Stimulated activated CD8-positive, alpha-beta memory T cell treated with anti-CD3 and anti-CD28 coated beads, Interleukin-2, amount 100 ng/mL, for 48 hours (primary cell): ENCODE data around the gene ANGPT4.
"Not testable (repeated sequence)": the region's sequence is repeated elsewhere in the genome, so short reads cannot be mapped to it uniquely, and the experiment has no call there.

ENCODE experiments used
- DNase-seq, 2 donors: peaks; one replicate each; pipeline ENCODE4 v3.0.0-alpha.2; 2020; ENCODE audit warnings: low read depth in 2 of 2

Gene ANGPT4

DNA sequence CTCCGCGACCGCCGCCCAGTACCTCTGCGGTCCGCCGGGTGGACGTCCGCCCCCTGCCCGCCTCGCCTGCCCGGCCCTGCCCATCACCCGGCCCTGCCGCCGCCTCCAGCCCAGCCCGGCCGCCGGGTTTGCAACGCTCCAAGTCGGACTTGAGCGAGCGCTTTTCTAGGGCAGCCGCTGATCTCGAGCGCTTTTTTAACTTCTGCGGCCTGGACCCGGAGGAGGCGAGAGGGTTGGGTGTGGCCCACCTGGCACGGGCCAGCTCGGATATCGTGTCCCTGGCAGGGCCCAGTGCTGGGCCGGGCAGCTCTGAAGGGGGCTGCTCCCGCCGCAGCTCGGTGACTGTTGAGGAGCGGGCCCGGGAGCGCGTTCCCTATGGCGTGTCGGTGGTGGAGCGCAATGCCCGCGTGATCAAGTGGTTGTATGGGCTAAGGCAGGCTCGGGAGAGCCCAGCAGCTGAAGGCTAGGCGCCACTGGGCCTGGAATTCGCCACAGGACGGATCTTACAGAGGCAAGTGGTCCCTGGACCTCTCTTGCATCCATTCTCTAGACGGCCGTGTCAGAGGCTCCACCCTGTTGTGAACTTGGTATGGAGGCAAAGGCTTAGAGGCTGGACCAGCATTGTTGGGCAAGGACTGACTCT lies 70.8 kb downstream of the ANGPT4 start:
- no peak for DNase-seq

DNA sequence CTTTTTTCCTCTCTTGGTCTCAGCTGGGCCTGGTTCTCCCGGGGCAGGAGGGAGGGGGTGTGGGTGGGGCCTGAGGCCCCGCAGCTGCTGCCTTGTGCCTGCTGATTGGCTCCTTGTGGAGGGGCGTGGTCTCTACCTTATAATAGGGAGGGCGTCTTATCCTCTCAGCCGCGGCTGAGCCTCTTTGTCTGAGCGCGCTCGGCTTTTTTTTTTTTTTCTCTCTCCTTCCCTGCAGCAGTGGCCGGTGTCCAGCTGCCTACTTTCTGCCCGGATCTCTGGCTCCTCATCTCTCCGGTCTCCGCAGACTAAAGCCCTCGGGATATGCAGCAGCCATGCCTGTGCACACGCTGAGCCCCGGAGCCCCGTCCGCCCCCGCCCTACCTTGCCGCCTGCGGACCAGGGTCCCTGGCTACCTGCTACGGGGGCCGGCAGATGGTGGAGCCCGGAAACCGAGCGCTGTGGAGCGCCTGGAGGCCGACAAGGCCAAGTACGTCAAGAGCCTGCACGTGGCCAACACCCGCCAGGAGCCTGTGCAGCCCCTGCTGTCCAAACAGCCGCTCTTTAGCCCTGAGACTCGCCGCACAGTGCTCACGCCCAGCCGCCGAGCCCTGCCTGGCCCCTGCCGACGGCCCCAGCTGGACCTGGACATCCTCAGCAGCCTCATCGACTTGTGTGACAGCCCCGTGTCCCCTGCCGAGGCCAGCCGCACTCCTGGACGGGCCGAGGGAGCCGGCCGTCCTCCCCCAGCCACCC lies 71.5 kb downstream of the ANGPT4 start:
- peak; percentile 78 for DNase-seq

DNA sequence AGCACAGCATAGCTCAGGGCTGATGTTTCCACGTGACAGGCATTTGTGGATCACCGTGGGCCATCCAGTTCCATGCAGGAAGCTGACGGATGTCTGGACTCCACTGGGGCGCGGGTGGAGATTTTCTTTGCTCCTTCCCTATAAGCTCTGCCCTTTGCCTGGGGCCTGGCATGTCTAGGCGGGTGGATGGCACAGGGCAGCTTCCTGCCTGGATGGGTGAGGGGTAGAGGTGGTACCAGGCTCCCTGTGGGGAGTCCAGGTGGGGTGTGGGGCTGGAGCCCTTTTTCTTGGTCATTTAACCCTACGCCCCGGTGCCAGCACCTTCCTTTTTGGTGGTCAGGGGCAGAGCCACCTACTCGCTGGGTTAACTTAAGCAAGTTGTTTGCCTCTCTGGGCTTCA lies 72.2 kb downstream of the ANGPT4 start:
- no peak for DNase-seq

DNA sequence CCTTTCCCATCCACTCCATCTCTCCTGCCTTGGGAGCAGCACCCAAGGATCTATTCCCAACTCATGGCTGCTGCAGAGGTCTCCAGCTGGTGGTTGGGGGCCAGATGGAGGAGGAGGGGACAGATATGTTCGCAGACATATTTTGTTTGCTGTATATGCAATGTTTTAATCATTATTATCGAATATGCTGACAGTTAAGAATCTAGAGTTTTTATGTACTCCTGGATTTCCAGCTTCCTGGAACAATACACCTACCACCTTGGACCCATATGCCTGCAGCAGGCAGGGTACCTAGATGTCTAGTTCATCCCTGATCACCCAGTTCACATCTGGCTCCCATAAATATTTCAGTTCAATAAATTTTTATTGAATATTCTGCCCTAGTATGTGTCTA lies 73.6 kb downstream of the ANGPT4 start:
- no peak for DNase-seq

DNA sequence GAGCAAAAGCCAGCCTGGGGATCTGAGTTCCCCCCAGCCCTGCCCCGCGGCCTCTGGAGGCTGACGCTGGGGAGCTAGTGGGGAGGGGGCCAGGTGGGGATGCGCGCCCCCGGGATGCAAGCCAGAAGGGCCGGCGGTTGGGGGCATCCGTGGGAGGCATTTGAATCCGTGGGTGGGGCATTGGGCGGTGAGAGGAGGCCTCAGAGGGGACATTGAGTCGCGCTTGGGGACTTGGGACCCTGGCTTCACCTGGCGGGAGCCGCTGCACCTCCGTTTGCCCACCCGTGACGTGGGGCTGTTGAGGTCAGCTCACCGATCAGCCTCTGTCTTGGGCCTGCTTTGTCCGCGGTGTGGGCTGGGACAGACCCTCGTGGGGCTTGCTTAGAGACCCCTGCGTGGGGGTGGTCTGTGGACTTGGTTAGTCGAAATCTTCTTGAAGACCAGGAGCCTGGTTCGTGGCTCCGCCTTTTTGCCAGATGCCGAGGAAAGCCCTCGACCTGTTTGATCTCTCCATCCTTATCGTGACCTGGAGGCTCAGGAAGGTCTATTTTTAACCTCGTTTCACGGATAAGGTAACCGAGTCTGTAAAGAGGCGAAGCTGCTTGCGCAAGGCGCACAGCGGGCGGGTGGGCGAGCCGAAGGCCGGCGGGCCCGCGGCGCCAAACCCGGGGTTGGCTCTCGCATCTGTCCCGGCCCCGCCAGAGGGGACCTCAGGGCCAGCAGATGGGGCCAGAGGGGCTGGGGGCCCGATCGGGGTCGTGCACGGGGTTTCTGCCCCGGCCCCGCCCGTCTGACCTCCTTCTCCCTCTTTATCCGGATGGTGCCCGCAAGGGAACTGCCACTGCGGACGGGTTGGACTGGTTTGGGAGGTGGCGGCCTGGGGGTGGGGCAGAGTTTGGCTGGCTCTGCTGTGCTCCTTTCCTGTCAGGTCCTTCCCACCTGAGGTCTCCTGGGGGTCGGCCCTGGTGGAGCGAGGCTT lies 74.3 kb downstream of the ANGPT4 start:
- DNase-seq, result no peak

DNA sequence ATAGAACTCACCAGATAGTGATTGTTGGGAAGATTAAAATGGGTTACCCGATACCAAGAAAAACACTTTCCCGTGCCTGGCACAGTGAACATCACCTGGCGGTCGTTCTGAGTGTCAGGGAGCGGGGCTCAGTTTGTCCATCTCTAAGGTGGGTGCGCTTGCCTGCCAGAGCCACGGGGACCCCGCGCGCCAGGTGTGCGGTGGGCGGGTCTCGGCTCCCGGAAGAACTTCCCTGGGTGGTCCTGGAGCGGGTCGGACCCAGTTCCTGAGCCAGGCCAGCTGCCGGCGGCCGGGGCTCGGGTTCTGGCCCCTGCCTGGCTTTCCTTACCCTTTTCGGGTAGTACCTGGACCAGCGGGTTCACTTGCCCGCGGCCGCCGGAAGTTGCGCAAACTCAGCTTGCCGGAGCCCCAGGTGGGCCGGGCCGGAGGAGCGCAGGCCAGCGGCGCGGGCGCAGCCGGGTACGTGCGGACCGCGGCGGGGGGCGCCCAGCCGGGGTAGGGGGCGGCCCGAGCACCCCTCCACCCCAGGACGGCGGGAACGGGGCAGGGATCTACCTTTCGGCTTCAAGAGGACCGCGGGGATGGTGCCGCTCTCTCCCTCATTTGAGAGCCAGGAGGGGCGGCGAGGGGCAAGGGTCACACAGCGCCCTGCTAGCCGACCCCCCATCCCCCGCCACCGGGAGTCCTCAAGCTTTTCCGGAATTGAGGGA lies 75.1 kb downstream of the ANGPT4 start:
- no peak for DNase-seq

DNA sequence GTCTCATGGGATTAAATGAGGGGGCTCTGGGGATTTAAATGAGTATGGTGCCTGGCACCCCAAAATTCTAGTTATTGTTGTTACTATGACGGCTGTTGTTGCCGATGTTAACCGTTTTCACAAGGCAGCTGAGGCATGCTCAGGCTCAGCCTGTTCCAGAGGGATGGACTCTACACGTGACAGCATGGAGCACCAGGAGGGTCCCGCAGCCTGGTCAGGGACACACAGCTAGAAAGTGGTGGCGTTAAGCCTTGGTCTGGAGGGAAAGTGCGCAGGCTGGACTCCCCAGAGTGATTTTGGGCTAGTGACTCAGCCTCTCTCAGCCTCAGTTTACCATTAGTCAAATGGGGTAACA lies 75.7 kb downstream of the ANGPT4 start:
- DNase-seq, result no peak

DNA sequence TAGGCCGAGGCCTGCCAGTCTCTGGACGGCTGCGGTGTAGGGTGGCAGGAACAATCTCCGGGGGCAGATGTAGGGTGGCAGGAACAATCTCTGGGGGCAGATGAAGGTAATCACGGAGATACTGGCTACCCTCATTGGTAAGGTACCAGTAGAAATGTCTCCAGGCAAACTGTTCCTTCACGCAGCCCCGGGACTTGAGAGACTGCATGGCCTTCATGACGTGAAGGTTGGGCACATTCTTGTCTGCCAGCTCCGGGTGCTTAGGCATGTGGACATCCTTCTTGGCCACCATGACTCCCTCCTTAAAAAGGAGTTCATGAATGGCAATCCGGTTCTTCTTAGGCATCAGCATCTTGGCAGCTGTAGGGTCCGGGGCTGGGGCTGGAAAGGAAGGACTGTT lies 76.5 kb downstream of the ANGPT4 start:
- no peak for DNase-seq

DNA sequence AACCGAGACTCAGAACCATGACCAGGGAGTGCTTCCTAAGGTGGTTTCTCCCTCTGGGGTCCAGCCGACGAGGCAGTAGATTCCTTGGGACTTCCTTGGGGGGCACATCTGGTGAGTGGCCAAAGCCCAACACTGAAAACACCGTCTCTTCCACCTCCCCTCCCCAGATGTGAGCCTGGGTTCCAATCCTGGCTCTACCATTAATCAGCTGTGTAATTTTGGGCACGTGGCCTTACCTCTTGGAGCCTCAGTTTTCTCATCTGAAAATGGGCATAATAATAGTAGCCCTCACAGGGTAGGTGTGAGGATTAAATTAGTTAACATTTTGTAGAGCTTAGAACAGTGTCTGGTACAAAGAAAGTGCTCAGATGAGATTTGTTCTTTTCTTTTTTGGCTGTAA lies 77.1 kb downstream of the ANGPT4 start:
- DNase-seq, result no peak

DNA sequence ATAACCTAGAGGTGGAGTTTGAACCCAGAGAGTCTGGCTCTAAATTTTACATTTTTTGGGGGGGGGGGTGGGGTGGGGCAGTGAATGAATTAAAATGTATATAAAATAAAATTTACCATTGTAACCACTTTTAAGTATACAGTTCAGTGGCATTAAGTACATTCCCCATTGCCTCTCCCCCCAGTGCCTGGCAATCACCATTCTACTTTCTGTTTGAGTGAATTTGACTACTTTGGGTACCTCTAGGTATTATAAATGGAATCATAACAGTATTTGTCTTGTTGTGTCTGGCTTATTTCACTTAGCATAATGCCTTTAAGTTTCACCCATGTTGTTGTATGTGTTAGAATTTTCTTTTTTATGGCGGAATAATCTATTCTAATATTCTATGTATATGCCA lies 79.9 kb downstream of the ANGPT4 start:
- DNase-seq, result no peak

DNA sequence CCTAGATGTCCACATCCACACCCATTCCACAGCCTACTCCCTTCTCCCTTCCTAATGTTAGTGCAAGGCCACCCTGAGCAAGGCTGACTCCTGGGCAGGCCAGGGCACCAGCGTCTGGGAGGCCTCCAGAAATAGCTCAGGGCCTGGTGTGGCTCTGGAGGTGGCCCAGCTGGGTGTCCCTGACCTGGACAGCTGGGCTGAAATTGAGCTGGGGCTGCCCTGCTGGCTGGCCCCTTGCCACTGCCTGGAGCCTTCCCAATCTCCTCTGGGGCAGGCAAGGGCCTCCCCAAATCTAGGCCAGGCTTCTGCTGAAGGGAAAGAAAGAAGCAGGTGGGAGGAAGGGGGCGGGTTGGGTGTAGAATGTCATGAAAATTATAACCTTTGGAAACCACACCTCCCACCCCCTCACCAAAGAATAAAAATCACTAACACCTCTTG lies 80.5 kb downstream of the ANGPT4 start:
- DNase-seq, result no peak

DNA sequence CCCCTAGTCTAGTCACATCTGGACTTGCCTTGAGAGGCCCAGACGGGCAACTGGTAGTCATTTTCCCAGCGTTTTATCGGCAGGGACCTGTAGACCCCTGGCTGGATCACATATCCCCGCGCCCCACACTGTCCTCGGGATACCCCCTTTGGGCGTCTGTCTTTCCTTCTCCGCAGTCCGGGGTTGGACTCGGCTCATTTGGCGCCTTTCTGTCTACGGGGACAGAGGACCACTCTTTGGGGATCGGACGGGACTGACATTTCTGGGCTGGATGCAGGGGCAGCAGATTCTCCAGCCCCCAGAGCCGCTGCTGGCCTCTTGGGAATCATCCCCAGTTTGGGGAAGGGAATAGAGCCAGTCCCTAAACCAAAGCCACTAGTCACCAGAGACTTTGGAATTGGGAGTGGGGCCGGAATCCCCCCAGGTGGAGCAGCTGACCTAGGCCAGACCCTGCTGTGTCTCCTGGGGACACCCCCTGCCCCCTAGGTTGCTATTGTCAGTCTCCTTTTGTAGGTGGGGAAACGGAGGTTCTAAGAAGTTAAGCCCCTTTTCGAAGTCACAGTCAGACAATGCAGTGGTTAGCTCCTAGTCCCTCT lies 81.9 kb downstream of the ANGPT4 start:
- DNase-seq, result no peak

DNA sequence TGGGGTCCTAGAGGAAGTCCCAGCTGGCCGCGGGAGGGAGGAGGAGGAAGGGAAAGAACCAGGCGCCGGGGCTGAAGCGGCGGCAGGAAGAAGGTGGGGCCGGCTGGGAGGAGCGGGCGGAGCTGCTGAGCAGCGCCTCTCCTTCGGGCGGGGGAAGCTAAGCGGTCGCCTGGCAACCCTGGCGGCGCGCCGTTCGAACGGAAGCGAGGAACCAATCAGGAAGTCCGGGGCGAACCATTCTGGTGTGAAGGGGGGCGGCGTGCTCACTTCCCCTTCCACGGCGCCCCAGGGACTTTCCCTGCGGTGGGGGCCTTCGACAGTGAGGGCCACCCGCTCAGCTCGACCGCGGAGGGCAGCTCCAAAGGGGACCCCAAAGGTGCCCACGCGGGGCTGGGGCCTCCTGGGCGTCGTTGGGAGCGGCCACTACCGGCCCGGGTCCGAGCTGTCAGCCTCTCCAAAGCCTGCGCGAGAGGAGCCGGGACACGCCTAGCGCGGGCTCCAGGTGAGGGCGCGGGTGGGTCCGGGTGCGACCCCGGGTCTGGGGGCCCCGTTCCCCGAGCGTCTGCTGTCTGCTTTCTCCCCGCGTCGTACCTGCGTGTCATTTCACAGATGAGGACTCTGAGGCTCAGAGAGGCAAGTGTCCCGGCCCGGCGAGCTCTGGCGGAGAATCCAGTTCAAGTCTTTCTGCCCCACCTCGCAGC lies 82.5 kb downstream of the ANGPT4 start, which contains the start of gene FAM110A:
TSS of gene FAM110A (plus strand) at position 266 of the 701 bp plus-strand sequence. CDS start 11,090 bp downstream, outside the sequence.
- DNase-seq, result peak; percentile 92 to 94

DNA sequence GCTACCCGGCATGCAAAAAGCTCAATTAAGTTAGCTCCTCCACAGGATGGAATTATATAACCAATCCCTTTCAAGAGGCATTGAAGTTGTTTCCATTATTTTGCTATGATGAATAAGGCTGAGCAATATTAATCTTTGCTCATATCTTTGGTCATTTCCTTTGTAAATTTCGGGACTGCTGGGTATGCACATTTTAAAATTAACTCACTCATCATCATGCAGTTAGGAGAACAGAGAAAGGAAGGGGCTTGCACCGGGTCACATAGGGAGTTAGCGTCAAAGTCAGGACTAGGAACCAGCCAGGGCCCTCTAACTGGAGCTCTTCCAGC lies 83.0 kb downstream of the ANGPT4 start:
- no peak for DNase-seq

DNA sequence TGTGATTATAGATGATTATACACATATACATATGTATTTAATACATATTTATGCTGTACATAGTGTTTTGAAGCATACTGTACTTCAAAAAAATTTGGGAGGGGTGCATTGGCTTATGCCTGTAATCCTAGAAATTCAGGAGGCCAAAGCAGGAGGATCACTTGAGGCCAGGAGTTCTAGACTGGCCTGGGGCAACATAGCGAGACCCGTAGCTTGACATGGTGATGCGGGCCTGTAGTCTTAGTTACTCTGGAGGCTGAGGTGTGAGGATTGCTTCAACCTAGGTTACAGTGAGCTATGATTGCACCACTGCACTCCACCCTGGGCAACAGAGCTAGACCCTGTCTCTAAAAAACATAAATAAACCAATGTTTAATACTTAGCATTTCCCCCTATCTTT lies 84.2 kb downstream of the ANGPT4 start:
- DNase-seq, result no peak

DNA sequence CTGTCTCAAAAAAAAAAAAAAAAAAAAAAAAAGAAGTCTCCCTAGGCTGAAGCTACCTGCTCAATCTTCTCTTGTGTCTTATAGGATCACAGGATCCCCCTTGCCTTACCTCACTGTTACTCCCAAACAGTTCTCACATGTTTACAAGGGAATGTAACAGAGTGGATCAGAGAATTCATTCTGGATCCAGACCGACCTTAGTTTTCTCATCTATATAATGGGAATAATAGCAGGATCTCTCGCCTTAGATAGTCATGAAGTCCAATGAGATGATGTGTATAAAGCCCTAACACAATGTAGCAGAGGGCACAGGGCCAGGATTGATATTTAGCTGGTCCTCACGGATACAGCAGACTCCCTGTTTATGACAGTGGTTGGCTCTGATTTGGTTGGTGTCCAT lies 84.9 kb downstream of the ANGPT4 start:
- no peak for DNase-seq

DNA sequence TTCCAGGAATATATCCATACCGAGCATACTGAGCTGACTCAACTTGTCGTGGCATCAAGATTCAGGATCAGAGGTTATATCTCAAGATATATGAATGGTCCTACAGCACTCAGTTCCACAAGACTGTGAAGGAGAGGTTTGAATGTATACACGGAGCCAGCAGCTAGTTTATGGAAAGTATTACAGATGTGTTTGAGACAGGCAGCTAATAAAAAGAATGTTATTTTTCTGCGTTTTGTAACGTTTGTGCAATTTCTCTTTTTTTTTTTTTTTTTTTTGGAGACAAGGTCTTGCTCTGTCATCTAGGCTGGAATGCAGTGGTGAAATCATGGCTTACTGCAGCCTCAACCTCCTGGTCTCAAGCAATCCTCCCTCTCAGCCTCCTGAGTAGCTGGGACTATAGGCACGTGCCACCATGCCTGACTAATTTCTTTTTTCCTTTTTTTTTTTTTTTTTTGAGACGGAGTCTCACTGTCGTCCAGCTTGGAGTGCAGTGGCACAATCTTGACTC lies 86.1 kb downstream of the ANGPT4 start:
- no peak for DNase-seq

DNA sequence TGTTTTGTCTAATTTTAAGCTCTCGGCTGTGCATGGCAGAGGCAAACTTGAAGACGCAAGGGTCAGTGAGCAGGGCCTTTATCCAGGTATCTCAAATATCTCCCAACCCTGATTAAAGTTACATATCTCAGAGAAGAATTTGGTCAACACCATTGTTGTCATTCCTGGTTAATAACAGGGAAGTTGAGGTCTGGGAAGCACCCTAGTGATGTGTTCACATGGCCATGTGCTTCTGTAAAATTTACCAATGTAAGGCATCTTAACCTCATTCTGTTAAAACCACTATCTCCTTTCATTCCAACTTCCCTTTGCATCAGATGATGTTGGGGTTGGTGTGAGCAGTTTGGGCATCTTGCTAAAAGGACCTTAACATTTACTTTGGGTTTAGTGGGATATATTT lies 86.6 kb downstream of the ANGPT4 start:
- DNase-seq, result no peak

DNA sequence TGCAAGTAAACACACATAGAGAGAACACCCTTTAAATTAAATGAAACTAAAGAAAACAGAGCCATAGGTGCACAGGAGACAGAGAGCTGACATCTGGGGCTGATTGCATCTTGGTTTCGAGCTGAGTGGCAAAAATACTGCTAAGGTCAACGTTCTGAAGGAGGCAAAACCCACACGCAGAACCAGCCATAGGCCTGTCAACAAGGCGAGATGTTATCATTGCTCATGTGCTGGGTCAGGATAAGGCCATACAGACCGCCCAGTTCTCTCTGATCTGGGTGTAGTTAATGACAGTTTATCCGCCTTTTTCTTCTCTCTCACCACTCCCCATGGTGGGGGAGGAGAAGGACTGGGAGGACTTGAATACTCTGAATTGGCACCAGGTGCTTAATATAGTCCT lies 87.1 kb downstream of the ANGPT4 start:
- no peak for DNase-seq

DNA sequence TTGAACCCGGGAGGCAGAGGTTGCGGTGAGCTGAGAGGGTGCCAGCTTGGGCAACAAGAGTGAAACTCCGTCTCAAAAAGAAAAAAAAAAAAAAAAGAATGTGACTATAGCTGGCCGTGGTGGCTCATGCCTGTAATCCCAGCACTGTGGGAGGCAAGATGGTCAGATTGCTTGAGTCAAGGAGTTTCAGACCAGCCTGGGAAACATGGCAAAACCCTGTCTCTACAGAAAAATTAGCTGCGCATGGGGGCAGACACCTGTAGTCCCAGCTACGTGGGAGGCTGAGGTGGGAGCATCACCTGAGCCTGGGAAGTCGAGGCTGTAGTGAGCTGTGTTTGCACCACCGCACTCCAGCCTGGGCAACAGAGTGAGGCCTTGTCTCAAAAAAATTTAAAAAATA lies 88.2 kb downstream of the ANGPT4 start:
- DNase-seq, result not testable (repeated sequence)
